IMR-90 (cell line): ENCODE results near the gene TMOD1. TPM values are rescaled to one million over a fixed set of nuclear protein-coding genes. Genes with fewer than 3 reads are reported as not detected.

Experiments
- ATAC-seq: fragments of 200-7000 bp; cut with Tn5 transposase; 2 replicates; pipeline ENCODE4 v1.9.1; 2020; ENCODE audit warnings: low read depth, mild to moderate bottlenecking, moderate library complexity
- BruUV-seq: library from RNA; stranded (reverse); fragments of 400-500 nt; replicated peaks from 2 replicates; lab custom pipeline; 2021; lab: Mats Ljungman, UMichigan
- CTCF ChIA-PET: fragments of 300-600 bp; formaldehyde crosslinking; extraction: SDS; loops from one replicate; lab custom pipeline; 2021; ENCODE audit warnings: antibody characterized with exemption; lab: Yijun Ruan, JAX
- POLR2A ChIA-PET: fragments of 300-600 bp; sonication (Branson Sonifier 250); formaldehyde crosslinking; loops from one replicate; lab custom pipeline; 2022; ENCODE audit warnings: antibody characterized with exemption; ENCODE audit not compliant: unreplicated experiment; lab: Charles Lee
- DNase-seq: peaks from one replicate; pipeline ENCODE4 v3.0.0; 2013
- H2AFZ ChIP-seq: replicated peaks from 2 replicates; pipeline ENCODE3; 2013; ENCODE audit warnings: low read length, mild to moderate bottlenecking; ENCODE audit not compliant: poor library complexity
- H2AK5ac ChIP-seq: 2 replicates; pipeline ENCODE4 v1.6.1; 2013; ENCODE audit warnings: low read depth, low read length, inconsistent platforms
- H2AK9ac ChIP-seq: replicated peaks from 2 replicates; pipeline ENCODE3; 2013; ENCODE audit warnings: mild to moderate bottlenecking, low read depth, low read length, moderate library complexity; ENCODE audit not compliant: poor library complexity
- H2BK120ac ChIP-seq: 2 replicates; pipeline ENCODE4 v1.6.1; 2013; ENCODE audit warnings: low read depth, low read length, inconsistent platforms
- H2BK15ac ChIP-seq: 3 replicates; pipeline ENCODE4 v1.6.1; 2013; ENCODE audit warnings: low read depth, low read length, inconsistent platforms
- H2BK20ac ChIP-seq: 2 replicates; pipeline ENCODE4 v1.6.1; 2013; ENCODE audit warnings: low read depth, mild to moderate bottlenecking, inconsistent platforms, low read length, moderate library complexity
- H2BK5ac ChIP-seq: 2 replicates; pipeline ENCODE4 v1.6.1; 2013; ENCODE audit warnings: mild to moderate bottlenecking, low read depth, low read length, inconsistent platforms; ENCODE audit not compliant: poor library complexity, severe bottlenecking
- H3K14ac ChIP-seq: replicated peaks from 2 replicates; pipeline ENCODE4 v1.6.1; 2013; ENCODE audit warnings: low read depth, low read length, inconsistent platforms
- H3K18ac ChIP-seq: 2 replicates; pipeline ENCODE4 v1.6.1; 2013; ENCODE audit warnings: low read depth, low read length, control low read depth
- H3K23ac ChIP-seq: 2 replicates; pipeline ENCODE4 v1.6.1; 2013; ENCODE audit warnings: low read depth, low read length, inconsistent platforms
- H3K27ac ChIP-seq: 2 replicates; pipeline ENCODE4 v1.5.1; 2013; ENCODE audit warnings: mild to moderate bottlenecking, control low read depth, low read length; ENCODE audit not compliant: insufficient read depth
- H3K27me3 ChIP-seq: 2 replicates; pipeline ENCODE4 v1.6.1; 2013; ENCODE audit warnings: low read length; ENCODE audit not compliant: control insufficient read depth, insufficient read depth
- H3K36me3 ChIP-seq: 2 replicates; pipeline ENCODE4 v1.6.1; 2013; ENCODE audit warnings: low read length, mixed read lengths; ENCODE audit not compliant: control insufficient read depth, insufficient read depth
- H3K4ac ChIP-seq: 2 replicates; pipeline ENCODE4 v1.6.1; 2013; ENCODE audit warnings: low read depth, low read length, inconsistent platforms
- H3K4me1 ChIP-seq: 2 replicates; pipeline ENCODE4 v1.6.1; 2013; ENCODE audit warnings: low read length, mixed read lengths; ENCODE audit not compliant: control insufficient read depth, insufficient read depth
- H3K4me2 ChIP-seq: 2 replicates; pipeline ENCODE4 v1.6.1; 2013; ENCODE audit warnings: low read depth, mild to moderate bottlenecking, control low read depth, low read length, moderate library complexity
- H3K4me3 ChIP-seq: 2 replicates; pipeline ENCODE4 v1.5.1; 2013; ENCODE audit warnings: low read depth, mild to moderate bottlenecking, control low read depth, low read length, moderate library complexity; ENCODE audit not compliant: insufficient read depth
- H3K56ac ChIP-seq: 2 replicates; pipeline ENCODE4 v1.6.1; 2013; ENCODE audit warnings: low read length, inconsistent platforms; ENCODE audit not compliant: insufficient read depth; ENCODE audit errors: extremely low read depth
- H3K79me1 ChIP-seq, 2 experiments: 2 replicates each; pipeline ENCODE4 v1.6.1; 2013; ENCODE audit warnings: low read length in 2 of 2, inconsistent platforms in 1 of 2, low read depth in 1 of 2
- H3K9ac ChIP-seq: 2 replicates; pipeline ENCODE4 v1.6.1; 2013; ENCODE audit warnings: low read depth, low read length, control low read depth
- H3K9me1 ChIP-seq: 2 replicates; pipeline ENCODE4 v1.6.1; 2013; ENCODE audit warnings: low read length, inconsistent platforms; ENCODE audit not compliant: insufficient read depth
- H3K9me3 ChIP-seq: 2 replicates; pipeline ENCODE4 v1.6.1; 2013; ENCODE audit warnings: low read length; ENCODE audit not compliant: control insufficient read depth, insufficient read depth
- H4K20me1 ChIP-seq: 2 replicates; pipeline ENCODE4 v1.6.1; 2013; ENCODE audit warnings: low read length, inconsistent platforms; ENCODE audit not compliant: insufficient read depth
- H4K5ac ChIP-seq: 2 replicates; pipeline ENCODE4 v1.6.1; 2013; ENCODE audit warnings: mild to moderate bottlenecking, low read depth, low read length, control low read depth
- H4K8ac ChIP-seq, 2 experiments: 2 replicates each; pipeline ENCODE4 v1.6.1; 2013; ENCODE audit warnings: low read depth in 2 of 2, low read length in 2 of 2, control low read depth in 1 of 2, inconsistent platforms in 1 of 2
- H4K91ac ChIP-seq: 2 replicates; pipeline ENCODE4 v1.6.1; 2013; ENCODE audit warnings: low read depth, low read length, inconsistent platforms; ENCODE audit not compliant: insufficient read depth
- CTCF ChIP-seq: conservative IDR thresholded peaks from 2 replicates; pipeline ENCODE4 v1.5.1; 2012; ENCODE audit warnings: mild to moderate bottlenecking, low read depth, low read length, improper control_type of control experiment
- FOS ChIP-seq: fragments of 150-350 bp; IDR thresholded peaks from 2 replicates; pipeline ENCODE4 v1.6.1; 2016; ENCODE audit warnings: low read depth, low read length
- MAFK ChIP-seq: IDR thresholded peaks from 2 replicates; pipeline ENCODE4 v1.6.1; 2012; ENCODE audit warnings: low read depth, low read length, improper control_type of control experiment
- MAZ ChIP-seq: IDR thresholded peaks from 2 replicates; pipeline ENCODE4 v1.6.1; 2012; ENCODE audit warnings: low read depth, mild to moderate bottlenecking, low read length, improper control_type of control experiment, moderate library complexity, borderline replicate concordance
- MXI1 ChIP-seq: IDR thresholded peaks from 2 replicates; pipeline ENCODE4 v1.6.1; 2012; ENCODE audit warnings: low read depth, mild to moderate bottlenecking, low read length, moderate library complexity, borderline replicate concordance
- NFE2L2 ChIP-seq: fragments of 150-350 bp; IDR thresholded peaks from 2 replicates; pipeline ENCODE4 v1.6.1; 2016; ENCODE audit warnings: low read depth, mild to moderate bottlenecking, low read length
- POLR2A ChIP-seq: IDR thresholded peaks from 2 replicates; pipeline ENCODE4 v1.6.1; 2012; ENCODE audit warnings: mild to moderate bottlenecking, low read depth, low read length
- RAD21 ChIP-seq: IDR thresholded peaks from 2 replicates; pipeline ENCODE4 v1.6.1; 2012; ENCODE audit warnings: low read length, improper control_type of control experiment
- SMC3 ChIP-seq: fragments of 150-350 bp; IDR thresholded peaks from 2 replicates; pipeline ENCODE4 v1.6.1; 2016; ENCODE audit warnings: low read depth, mild to moderate bottlenecking, antibody characterized with exemption, low read length, moderate library complexity
- WGBS, 2 experiments: methylation state at CpG; one replicate each; pipeline versions ENCODE4 v1.1.5 to v1.1.7; 2013; ENCODE audit warnings: missing lambda C conversion rate in 2 of 2; ENCODE audit not compliant: insufficient read length in 1 of 2; ENCODE audit errors: extremely low coverage in 2 of 2; 5-methylcytosine and 5-hydroxymethylcytosine counted together
- dilution Hi-C: fragments of 300-500 bp; cut with HindIII; formaldehyde crosslinking; loops from one replicate; pipeline ENCODE4 v1.14.3; 2018; ENCODE audit warnings: low sequenced_read_pairs; ENCODE audit not compliant: unreplicated experiment
- in situ Hi-C: fragments of 300-500 bp; cut with MboI; formaldehyde crosslinking; loops from 3 replicates; pipeline ENCODE4 v1.14.3; 2019; ENCODE audit warnings: low sequenced_read_pairs, inconsistent platforms, mixed read lengths
- intact Hi-C: fragments of 100-400 bp; cut with micrococcal nuclease; formaldehyde crosslinking; loops from 2 replicates; pipeline ENCODE4 v1.10.0; 2022
- polyA plus RNA-seq, 3 experiments: library from polyadenylated mRNA; depleted of rRNA; stranded (reverse); fragments of >200 nt; gene quantifications; 2 replicates each; pipeline ENCODE4 v1.2.3, GENCODE V29; 2012; ENCODE audit warnings: low replicate concordance in 1 of 3
- total RNA-seq: library from RNA; depleted of rRNA; stranded (reverse); fragments of >200 nt; gene quantifications from 2 replicates; pipeline ENCODE4 v1.2.3, GENCODE V29; 2012

TMOD1 gene
- total and polyA plus RNA-seq, 2 of the 4 experiments (the other 2 are of a cell fraction): 0.18 to 0.38 TPM

- TF ChIP-seq MAFK (no peak), SMC3 (no peak)
Observed at GRCh38 chr9:97564291-97565175, 63.1 kb downstream of the TMOD1 start (continued).

- intact Hi-C loops (no loop called here), in situ Hi-C loops (no loop called here), dilution Hi-C loops (no loop called here)
- H2AFZ ChIP-seq: no peak overlapping the region
- ChIA-PET CTCF (no interaction called here), POLR2A (no interaction called here)
- no peak overlapping the region for H2BK120ac ChIP-seq
- H3K36me3 ChIP-seq: peaks cover 12% of the 10 kb centered on the region
- no peak overlapping the region for H4K8ac ChIP-seq
- H3K4me2 ChIP-seq: no peak overlapping the region
- H4K5ac ChIP-seq: no peak overlapping the region
- H3K27me3 ChIP-seq: peaks cover 2% of the 10 kb centered on the region; the same call in 1 of the 2 replicates
- H3K4ac ChIP-seq: no peak overlapping the region
- no peak overlapping the region for H3K23ac ChIP-seq
- no peak overlapping the region for H4K91ac ChIP-seq
- BruUV-seq: no TSS peak
- H3K4me3 ChIP-seq: no peak overlapping the region
- no peak for TF ChIP-seq MAZ
- no peak for TF ChIP-seq NFE2L2
- TF ChIP-seq FOS: no peak
- no peak for TF ChIP-seq CTCF
- no peak for TF ChIP-seq SMC3
- TF ChIP-seq RAD21: no peak
- no peak for TF ChIP-seq POLR2A
- no peak for TF ChIP-seq MXI1
- no peaks in the 10 kb centered on the region for H3K9me3 ChIP-seq
- no peak overlapping the region for H2BK20ac ChIP-seq
- H3K79me1 ChIP-seq: no peaks in the 10 kb centered on the region
- peaks cover 4% of the 10 kb centered on the region for H3K9me1 ChIP-seq
- WGBS, 2 experiments: no CpG with 5 or more reads among the region's 5 CpGs
- no peak overlapping the region for H2BK15ac ChIP-seq
- DNase-seq (no peak), ATAC-seq (no peak)
- H3K27ac ChIP-seq: no peak overlapping the region
- no peak overlapping the region for H2AK9ac ChIP-seq
- no peak overlapping the region for H3K18ac ChIP-seq
- H3K56ac ChIP-seq: no peak overlapping the region
- H3K4me1 ChIP-seq: peaks cover 1% of the 10 kb centered on the region; the same call in 1 of the 2 replicates
- H3K14ac ChIP-seq: no peak overlapping the region
- no peak overlapping the region for H2AK5ac ChIP-seq
- H2BK5ac ChIP-seq: no peak overlapping the region
- no peak overlapping the region for H3K9ac ChIP-seq
- no peaks in the 10 kb centered on the region for H4K20me1 ChIP-seq
Observed at GRCh38 chr9:97565262-97565661, 63.8 kb downstream of the TMOD1 start.
